GM21367 (cell line): ENCODE results near the gene PSMG3.
"Not testable (repeated sequence)": the region's sequence is repeated elsewhere in the genome, so short reads cannot be mapped to it uniquely, and the experiment has no call there.

Experiments
- ATAC-seq: cut with Tn5 transposase; IDR thresholded peaks from one replicate; pipeline ENCODE4 v1.9.1; 2021; ENCODE audit not compliant: unreplicated experiment

The PSMG3 gene

GRCh38 chr7:1597066-1597760, 27.4 kb upstream of the PSMG3 start:
- no peak for ATAC-seq

GRCh38 chr7:1596181-1597043, 26.6 kb upstream of the PSMG3 start:
- no peak for ATAC-seq

- ATAC-seq = no peak
Observed at GRCh38 chr7:1595636-1596035, 25.8 kb upstream of the PSMG3 start.

- no peak for ATAC-seq
Observed at GRCh38 chr7:1595027-1595426, 25.2 kb upstream of the PSMG3 start.

GRCh38 chr7:1593904-1594421, 24.1 kb upstream of the PSMG3 start:
- no peak for ATAC-seq

GRCh38 chr7:1593091-1593866, 23.4 kb upstream of the PSMG3 start:
- ATAC-seq = no peak

- no peak for ATAC-seq
Observed at GRCh38 chr7:1592299-1592871, 22.6 kb upstream of the PSMG3 start.

GRCh38 chr7:1591876-1592275, 22.0 kb upstream of the PSMG3 start:
- no peak for ATAC-seq

- no peak for ATAC-seq
Observed at GRCh38 chr7:1591396-1591795, 21.6 kb upstream of the PSMG3 start.

GRCh38 chr7:1590887-1591286, 21.1 kb upstream of the PSMG3 start:
- ATAC-seq = no peak

- no peak for ATAC-seq
Observed at GRCh38 chr7:1590476-1590875, 20.6 kb upstream of the PSMG3 start.

GRCh38 chr7:1588978-1589377, 19.1 kb upstream of the PSMG3 start:
- no peak for ATAC-seq

- ATAC-seq = no peak
Observed at GRCh38 chr7:1587738-1588137, 17.9 kb upstream of the PSMG3 start.

GRCh38 chr7:1586827-1587705, 17.2 kb upstream of the PSMG3 start:
- no peak for ATAC-seq

- no peak for ATAC-seq
Observed at GRCh38 chr7:1586126-1586826, 16.4 kb upstream of the PSMG3 start.

- no peak for ATAC-seq
Observed at GRCh38 chr7:1585142-1585981, 15.5 kb upstream of the PSMG3 start.

- no peak for ATAC-seq
Observed at GRCh38 chr7:1584700-1585099, 14.9 kb upstream of the PSMG3 start.

GRCh38 chr7:1583241-1583930, 13.6 kb upstream of the PSMG3 start:
- not testable (repeated sequence) for ATAC-seq
